Stimulated activated CD8-positive, alpha-beta memory T cell treated with anti-CD3 and anti-CD28 coated beads, Interleukin-4, amount 100 ng/mL, for 24 hours (primary cell): ENCODE measurements around the gene YIF1A.

Source experiments
- DNase-seq: peaks from one replicate; pipeline ENCODE4 v3.0.0-alpha.2; 2020; ENCODE audit warnings: low read depth

YIF1A gene

DNA sequence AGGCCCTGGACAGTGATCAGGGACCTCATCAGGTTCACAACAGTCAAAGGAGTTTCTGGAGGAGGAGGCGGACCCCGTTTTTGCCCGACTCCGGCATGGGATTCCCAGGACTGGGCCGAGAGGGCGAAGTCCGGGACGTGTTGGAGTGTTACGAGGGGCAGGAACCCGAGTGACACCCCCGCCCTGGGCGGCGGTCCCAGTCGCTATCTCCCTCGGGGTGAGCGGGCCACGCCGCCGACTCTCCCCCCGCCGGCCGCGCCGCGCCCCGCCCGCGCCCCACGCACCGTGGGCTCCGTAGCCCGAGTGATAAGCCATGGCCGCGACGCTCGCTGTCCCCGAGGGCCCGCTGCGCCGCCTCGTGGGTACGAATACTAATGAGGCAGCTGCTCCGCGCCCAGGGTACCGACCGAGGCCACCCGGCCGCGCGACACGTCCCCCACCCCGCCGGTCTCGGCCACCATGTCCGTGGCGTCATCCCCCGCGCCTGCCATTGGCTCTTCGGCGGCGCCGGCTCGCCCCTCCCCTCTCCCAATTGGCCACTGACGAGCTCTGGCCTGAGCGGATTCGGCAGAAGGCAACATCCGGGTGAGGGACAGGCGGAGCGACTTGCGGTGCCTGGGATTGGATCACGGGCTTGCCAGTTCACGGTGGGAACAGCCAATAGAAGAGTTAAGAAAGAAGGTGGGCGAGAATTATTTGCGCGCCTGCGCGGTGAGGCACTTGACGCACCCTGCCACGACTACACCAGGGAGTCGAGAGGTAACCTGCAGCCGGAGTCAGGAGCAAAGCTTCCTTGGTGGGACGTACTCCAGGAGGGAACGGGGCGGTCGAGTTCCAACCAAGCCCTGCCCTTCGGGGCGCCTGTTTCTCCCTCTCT lies at the start of gene YIF1A:
Gene YIF1A, minus strand, starts transcription at position 473 of the 877 bp plus-strand sequence. Its CDS starts 158 bp downstream, at position 315.
- peak; percentile 97 for DNase-seq

GRCh38 chr11:66337103-66337899 lies 48.4 kb upstream of the YIF1A start:
- no peak for DNase-seq

DNA sequence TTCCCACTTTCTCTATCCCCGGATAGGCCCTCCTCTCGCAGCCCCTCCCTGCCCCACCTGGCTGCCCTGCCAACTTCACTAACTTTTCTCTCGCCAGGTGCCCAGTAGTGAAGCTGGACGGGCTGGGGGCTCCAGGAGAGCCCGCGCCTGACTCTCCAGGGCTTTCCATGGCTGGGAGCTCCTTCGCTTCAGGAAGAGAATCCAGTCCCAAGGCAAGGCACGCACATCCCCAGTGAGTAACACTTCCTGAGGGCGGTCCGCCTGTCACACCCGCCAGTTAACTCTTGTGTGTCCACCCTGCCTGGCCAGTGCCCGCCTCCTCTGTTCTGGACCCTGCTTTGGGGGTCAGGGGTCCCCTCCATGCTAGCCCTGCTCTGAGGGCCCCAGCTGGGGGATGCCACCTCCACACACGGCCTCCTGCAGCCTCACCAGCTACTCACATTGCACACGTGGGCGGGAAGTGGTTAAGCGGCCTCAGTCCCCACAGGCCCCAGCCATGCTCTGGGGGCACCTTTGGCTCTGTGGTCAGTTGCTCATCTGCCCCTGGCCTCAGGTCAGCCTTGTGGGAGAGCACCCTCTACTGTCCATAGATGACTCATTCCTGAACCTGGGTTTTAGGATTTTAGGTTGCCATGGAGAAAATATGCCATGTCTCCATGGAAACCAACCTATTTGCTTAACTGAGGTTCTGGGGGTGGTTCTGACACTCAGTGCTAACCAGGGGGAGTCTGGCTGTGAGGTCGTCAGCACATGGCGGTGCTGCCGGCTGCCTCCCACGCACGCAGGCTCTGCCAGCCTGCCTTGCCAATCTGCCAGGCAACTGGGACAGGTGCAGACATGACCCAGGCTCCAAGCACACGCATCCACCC lies 47.5 kb upstream of the YIF1A start, which contains the start of gene RIN1:
Gene RIN1, minus strand, starts transcription at position 201 of the 869 bp plus-strand sequence. Its CDS starts 32 bp downstream, at position 169.
- peak; percentile 55 for DNase-seq

- DNase-seq: no peak
Measured at GRCh38 chr11:66335531-66336233, 46.7 kb upstream of the YIF1A start.

- no peak for DNase-seq
Measured at GRCh38 chr11:66334605-66335442, 45.9 kb upstream of the YIF1A start.

GRCh38 chr11:66333896-66334604 lies 45.1 kb upstream of the YIF1A start:
- no peak for DNase-seq

DNA sequence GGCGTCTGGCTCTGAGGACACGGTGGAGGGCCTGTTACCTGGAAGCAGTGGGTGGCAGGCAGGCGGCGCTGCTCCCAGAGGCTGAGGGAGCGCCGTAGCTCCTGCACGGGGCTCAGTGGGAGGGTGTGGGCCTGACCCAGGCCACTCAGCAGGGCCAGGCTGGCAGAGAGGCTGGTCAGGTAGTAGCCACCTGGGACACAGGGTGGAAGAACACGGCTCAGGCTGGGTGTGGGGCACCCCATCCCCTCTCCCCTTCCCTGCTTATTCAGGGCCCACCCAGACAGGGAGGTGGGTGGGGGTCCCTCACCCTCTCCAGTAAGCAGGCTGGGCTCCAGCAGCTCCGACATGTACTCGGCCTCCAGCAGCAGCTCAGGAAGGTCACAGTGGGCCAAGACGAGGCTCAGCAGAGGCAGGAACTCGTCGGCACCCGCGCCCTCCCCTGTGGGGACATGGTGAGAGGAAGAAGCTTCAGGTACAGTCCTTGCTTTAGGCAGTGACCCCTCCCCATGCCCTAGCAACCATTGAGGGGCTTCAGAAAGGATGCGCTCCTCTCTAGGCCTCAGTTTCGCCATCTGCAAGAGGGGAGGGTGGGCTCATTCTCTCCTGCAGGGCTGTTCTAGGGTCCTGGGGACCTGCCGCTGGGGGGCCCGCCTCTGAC lies 44.4 kb upstream of the YIF1A start:
- no peak for DNase-seq

DNA sequence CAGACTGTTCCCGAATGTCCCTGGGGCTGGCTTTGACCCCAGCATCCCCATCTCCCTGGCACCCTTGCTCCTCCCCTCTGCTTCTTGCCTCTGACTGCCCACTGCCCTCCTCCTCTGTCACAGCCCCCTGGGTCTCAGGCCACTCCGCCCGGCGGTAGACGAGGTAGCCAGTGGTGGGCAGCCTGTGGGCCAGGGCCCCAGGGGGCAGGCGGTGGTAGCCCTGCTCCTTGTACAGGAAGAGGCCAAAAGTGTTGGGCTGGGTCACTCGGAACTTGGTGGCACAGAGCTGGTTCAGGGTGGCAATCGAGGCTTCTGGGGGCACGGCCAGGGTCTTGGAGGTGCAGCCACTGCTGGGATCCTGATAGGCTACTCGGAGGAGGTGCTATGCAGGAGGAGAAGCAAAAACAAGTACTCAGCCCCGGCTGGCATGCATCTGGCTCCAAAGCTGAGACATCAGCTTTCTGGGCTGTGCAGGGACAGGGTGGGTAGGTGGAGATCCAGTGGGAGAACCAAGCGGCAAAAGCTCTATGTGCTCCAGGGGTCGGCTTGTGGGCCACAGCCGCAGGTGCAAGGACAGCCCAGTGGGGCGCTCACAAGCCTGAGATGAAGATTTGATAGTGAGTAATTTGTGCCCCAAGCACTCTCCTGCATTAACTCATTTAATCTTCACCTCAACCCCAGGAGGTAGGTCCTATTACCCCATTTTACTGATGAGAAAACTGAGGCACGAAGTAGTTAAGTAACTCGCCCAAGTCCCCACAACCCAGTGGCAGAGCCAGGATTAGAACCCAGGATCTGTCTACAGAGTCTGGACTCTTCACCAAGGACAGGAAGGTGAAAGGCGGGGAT lies 43.7 kb upstream of the YIF1A start:
- no peak for DNase-seq

DNA sequence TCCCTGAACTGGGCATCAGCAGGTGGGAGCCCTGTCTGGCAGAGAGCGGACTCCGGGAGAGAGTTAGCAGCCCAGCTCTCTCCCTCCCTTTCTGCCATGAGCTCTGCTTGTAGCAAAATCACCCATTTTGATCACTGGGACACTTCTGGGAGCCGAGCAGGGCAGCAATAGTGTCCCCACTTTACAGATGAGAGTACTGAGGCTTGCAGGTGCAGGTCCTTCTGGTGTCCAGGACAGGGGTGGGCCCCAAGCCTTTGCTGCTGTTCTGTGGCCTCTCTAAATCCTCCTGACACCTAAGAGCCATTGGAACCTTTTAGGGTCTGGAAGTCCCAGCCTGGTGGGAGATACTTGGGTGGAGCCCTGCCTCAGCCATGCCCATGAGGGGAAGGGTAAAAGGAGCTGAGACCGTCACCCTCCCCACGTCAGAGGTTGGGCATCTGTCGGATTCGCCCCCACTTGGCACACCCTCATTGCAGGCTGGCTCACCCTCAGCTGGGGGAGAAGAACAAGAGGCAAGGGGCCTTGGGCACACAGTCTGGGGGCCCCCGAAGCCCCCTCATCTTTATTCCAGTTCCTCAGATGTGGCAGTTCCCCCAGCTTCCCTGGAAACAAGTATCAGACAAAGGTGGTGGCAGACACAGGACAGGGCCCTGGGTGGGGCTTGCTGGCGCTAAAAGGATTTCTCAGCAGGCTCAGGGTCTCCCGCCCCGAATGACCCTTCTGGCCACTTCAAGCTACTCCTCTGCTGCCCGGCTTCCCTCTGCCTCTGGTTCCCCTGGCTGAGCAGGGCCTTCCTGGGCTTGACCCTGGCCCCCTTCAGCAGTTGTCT lies 42.8 kb upstream of the YIF1A start:
- no peak for DNase-seq

DNA sequence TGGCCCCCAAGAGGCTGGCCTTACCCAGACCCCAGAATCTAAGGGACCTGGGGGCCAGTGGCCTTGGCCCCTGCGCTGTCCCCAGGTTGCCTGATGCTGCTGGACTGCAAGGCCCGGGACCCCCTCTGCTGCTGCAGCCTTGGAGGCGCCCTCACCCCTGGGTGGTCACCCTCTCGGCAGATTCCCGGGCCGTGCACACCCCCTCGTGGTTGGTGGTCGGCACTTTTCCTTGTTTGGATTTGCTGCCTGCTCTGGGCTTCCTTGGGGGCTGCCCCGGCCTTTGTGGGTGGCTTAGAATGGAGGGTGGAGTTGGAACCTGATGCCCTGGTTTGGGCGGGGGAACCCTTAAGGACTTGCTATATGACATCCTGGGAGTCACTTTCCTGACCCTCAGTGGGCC lies 42.0 kb upstream of the YIF1A start:
- no peak for DNase-seq

- no peak for DNase-seq
Measured at GRCh38 chr11:66329165-66329673, 40.3 kb upstream of the YIF1A start.

DNA sequence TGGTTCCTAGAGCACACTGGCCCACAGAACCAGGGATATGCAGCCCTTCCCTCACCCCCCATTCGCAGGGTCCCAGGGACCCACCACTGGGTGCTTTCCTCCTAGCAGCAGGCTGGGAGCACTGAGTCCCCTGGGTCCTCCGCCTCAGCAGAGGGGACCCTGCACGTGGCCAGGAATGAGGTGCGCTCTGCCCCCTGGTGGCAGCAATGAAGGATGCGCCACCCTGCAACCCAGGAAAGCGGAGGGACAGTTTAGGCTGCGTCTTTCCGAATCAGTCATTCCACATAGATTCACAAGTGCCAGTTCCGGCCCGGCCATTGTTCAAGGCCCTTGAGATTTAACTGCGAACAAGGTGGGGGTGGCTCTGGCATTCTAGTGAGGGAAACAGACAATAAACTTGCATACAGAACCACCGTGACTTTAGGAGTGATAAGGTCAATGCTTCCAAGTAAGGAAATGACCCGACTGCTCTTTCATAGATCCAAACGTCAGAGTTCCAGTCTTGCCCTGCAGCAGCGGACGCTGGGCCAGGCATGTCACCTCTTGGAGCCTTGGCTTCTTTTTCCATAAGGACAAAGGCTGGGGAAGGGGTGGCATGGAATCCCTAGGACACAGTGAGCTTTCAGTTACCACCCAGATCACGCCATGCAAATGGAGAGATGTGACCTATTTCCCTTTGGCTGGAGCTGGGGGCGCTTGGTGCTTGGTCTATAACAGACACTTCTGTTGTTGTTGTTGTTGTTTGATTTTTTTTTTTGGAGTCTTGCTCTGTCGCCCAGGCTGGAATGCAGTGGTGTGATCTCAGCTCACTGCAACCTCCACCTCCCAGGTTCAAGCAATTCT lies 39.6 kb upstream of the YIF1A start:
- peak; percentile 67 for DNase-seq

- no peak for DNase-seq
Measured at GRCh38 chr11:66328031-66328301, 39.0 kb upstream of the YIF1A start.

- DNase-seq: no peak
Measured at GRCh38 chr11:66327171-66328030, 38.5 kb upstream of the YIF1A start.
